ENCODE measurements around the gene TMEM256.

TMEM256 gene

DNA sequence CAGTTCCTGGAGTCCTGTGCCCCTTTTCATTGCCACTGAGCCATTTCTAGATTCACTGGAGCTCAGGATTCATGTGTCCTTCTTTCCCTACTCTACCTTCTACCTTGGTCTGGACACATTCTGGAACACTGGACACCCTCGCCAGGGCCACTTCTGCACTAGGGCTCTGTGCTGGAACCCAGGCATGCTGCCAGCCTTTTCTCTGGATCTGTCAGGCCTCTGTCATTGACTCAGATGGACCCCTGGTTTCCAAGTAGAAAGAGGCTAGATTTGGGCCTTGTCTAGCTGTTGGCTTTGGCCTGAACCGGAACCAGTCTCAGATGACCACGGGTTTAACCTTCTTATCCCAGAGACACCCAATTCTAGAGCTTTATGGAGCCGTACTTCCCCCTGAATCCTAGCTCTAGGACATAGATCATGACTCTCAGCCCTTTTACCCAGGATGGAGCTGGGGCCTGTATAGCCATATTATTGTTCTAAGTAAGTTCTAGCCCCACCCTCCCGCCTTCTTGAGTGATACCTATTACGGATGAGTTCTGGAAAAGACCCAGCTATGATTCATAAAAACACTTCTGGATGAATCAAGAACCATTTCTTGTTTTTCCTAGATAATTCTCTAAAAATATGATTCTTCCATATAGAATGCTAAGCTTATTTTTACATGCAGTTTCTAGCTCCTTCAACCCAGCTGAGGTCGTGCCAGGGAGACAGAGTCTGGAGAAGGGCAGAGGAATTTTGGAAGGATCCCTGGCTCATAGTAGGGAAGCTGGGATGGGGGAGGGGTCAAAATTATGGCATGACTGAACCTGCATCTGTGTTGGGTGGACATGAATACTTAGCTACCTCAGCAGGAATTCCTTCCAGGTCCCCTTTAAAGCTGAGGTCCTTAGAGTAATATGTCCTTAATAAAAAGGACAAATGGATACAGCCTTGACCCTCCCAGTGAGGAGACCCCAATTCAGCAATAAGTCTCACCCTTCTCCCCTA, 39.9 kb upstream of the TMEM256 start:
- TF ChIP-seq, protein P1, sequence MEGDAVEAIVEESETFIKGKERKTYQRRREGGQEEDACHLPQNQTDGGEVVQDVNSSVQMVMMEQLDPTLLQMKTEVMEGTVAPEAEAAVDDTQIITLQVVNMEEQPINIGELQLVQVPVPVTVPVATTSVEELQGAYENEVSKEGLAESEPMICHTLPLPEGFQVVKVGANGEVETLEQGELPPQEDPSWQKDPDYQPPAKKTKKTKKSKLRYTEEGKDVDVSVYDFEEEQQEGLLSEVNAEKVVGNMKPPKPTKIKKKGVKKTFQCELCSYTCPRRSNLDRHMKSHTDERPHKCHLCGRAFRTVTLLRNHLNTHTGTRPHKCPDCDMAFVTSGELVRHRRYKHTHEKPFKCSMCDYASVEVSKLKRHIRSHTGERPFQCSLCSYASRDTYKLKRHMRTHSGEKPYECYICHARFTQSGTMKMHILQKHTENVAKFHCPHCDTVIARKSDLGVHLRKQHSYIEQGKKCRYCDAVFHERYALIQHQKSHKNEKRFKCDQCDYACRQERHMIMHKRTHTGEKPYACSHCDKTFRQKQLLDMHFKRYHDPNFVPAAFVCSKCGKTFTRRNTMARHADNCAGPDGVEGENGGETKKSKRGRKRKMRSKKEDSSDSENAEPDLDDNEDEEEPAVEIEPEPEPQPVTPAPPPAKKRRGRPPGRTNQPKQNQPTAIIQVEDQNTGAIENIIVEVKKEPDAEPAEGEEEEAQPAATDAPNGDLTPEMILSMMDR (IDR thresholded peaks at IDR 0.05; ENCODE audit: insufficient read depth, low read length): no peak
- TF ChIP-seq, protein P2, sequence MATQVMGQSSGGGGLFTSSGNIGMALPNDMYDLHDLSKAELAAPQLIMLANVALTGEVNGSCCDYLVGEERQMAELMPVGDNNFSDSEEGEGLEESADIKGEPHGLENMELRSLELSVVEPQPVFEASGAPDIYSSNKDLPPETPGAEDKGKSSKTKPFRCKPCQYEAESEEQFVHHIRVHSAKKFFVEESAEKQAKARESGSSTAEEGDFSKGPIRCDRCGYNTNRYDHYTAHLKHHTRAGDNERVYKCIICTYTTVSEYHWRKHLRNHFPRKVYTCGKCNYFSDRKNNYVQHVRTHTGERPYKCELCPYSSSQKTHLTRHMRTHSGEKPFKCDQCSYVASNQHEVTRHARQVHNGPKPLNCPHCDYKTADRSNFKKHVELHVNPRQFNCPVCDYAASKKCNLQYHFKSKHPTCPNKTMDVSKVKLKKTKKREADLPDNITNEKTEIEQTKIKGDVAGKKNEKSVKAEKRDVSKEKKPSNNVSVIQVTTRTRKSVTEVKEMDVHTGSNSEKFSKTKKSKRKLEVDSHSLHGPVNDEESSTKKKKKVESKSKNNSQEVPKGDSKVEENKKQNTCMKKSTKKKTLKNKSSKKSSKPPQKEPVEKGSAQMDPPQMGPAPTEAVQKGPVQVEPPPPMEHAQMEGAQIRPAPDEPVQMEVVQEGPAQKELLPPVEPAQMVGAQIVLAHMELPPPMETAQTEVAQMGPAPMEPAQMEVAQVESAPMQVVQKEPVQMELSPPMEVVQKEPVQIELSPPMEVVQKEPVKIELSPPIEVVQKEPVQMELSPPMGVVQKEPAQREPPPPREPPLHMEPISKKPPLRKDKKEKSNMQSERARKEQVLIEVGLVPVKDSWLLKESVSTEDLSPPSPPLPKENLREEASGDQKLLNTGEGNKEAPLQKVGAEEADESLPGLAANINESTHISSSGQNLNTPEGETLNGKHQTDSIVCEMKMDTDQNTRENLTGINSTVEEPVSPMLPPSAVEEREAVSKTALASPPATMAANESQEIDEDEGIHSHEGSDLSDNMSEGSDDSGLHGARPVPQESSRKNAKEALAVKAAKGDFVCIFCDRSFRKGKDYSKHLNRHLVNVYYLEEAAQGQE (IDR thresholded peaks at IDR 0.05; ENCODE audit: insufficient replicate concordance, low read depth): no peak
- no peak for TF ChIP-seq SPI1 (IDR thresholded peaks at IDR 0.05; ENCODE audit: borderline replicate concordance, low read depth)
- TF ChIP-seq POLR2AphosphoS5 (IDR thresholded peaks at IDR 0.05; ENCODE audit: low read depth): no peak
- TF ChIP-seq GABPA (IDR thresholded peaks at IDR 0.05; ENCODE audit: low read depth): no peak
- peaks cover 8% of the 10 kb centered on the region for H3K27me3 ChIP-seq (ENCODE audit: insufficient read depth, poor library complexity, severe bottlenecking)
- DNase-seq (ENCODE audit: low read depth in 1 of 2, low spot score in 1 of 2): no peak
- H3K4me3 ChIP-seq (replicated peaks; ENCODE audit: insufficient read depth, low read length): no peak overlapping the region
- H3K27ac ChIP-seq (replicated peaks): no peak overlapping the region

DNA sequence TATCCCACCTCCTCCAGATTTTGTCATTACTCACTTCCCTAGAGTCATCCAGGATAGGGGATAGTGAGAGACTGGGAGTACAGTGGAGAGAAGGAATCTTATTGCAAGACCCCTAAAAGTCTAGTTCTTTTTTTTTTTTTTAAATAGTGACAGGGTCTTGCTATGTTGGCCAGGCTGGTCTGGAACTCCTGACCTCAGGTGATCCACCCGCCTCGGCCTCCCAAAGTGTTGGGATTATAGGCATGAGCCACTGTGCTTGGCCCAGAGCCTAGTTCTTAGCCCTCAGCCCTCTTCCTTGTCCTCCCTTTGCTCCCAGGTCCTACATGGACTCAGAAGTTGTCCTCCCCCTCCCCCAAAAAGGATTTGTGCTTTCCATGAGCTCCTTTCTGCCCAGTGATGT, 38.2 kb upstream of the TMEM256 start:
- no peak for DNase-seq (ENCODE audit: low read depth in 1 of 2, low spot score in 1 of 2)
- Histone ChIP-seq H3K4me3 (replicated peaks; ENCODE audit: insufficient read depth, low read length) (no peak overlapping the region), H3K27ac (replicated peaks) (no peak overlapping the region), H3K27me3 (ENCODE audit: insufficient read depth, poor library complexity, severe bottlenecking) (peaks cover 8% of the 10 kb centered on the region)
- TF ChIP-seq SPI1 (IDR thresholded peaks at IDR 0.05; ENCODE audit: borderline replicate concordance, low read depth) (no peak), GABPA (IDR thresholded peaks at IDR 0.05; ENCODE audit: low read depth) (no peak), POLR2AphosphoS5 (IDR thresholded peaks at IDR 0.05; ENCODE audit: low read depth) (no peak)
- TF ChIP-seq, protein P1 (IDR thresholded peaks at IDR 0.05; ENCODE audit: insufficient read depth, low read length): no peak
- TF ChIP-seq, protein P2 (IDR thresholded peaks at IDR 0.05; ENCODE audit: insufficient replicate concordance, low read depth): no peak

DNA sequence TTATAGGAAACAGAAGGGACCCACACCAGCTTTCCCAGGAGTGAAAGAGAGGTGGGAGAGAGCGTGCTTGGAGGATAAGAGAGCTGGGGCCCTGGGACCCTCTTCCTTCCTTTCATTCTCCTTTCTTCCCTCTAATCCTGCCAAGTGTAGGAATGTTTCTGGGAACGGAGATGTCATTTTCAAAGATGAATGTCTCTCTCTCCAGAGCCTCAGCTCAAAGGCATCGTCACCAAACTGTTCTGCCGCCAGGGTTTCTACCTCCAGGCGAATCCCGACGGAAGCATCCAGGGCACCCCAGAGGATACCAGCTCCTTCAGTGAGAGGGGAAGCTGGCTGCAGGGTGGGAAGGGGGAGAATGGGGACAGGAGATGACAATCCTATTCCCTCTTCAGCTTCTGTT, 37.4 kb upstream of the TMEM256 start:
- TF ChIP-seq POLR2AphosphoS5 (IDR thresholded peaks at IDR 0.05; ENCODE audit: low read depth) (no peak), GABPA (IDR thresholded peaks at IDR 0.05; ENCODE audit: low read depth) (no peak), SPI1 (IDR thresholded peaks at IDR 0.05; ENCODE audit: borderline replicate concordance, low read depth) (no peak)
- TF ChIP-seq, protein P2 (IDR thresholded peaks at IDR 0.05; ENCODE audit: insufficient replicate concordance, low read depth): no peak
- TF ChIP-seq, protein P1 (IDR thresholded peaks at IDR 0.05; ENCODE audit: insufficient read depth, low read length): no peak
- Histone ChIP-seq H3K4me3 (replicated peaks; ENCODE audit: insufficient read depth, low read length) (no peak overlapping the region), H3K27me3 (ENCODE audit: insufficient read depth, poor library complexity, severe bottlenecking) (peaks cover 8% of the 10 kb centered on the region), H3K27ac (replicated peaks) (no peak overlapping the region)
- no peak for DNase-seq (ENCODE audit: low read depth in 1 of 2, low spot score in 1 of 2)
